Stimulated activated naive B cell treated with anti-CD40 and anti-IgM and Interleukin-4, amounts not matched to agents 10 μg/mL and 1 μg/mL and 100 μg/mL, for 72 hours (primary cell): ENCODE results near the gene CDH6.

Source experiments
- ATAC-seq, 2 donors: fragments of 150-1000 bp; cut with Tn5 transposase; replicated peaks; 2 replicates each; pipeline ENCODE4 v1.10.0; 2021; ENCODE audit warnings: moderate library complexity in 1 of 2
- DNase-seq: peaks from one replicate; pipeline ENCODE4 v3.0.0; 2021
- H3K27ac Mint-ChIP-seq: one replicate; pipeline ENCODE4 v1.8.0; 2022; ENCODE audit warnings: mild to moderate bottlenecking, mixed read lengths
- H3K27me3 Mint-ChIP-seq, 2 donors: one replicate each; pipeline ENCODE4 v1.8.0; 2022; ENCODE audit warnings: mixed read lengths in 2 of 2
- H3K36me3 Mint-ChIP-seq, 2 donors: one replicate each; pipeline ENCODE4 v1.8.0; 2022; ENCODE audit warnings: mixed read lengths in 2 of 2, mild to moderate bottlenecking in 1 of 2
- H3K4me1 Mint-ChIP-seq, 2 donors: one replicate each; pipeline ENCODE4 v1.8.0; 2022; ENCODE audit warnings: mixed read lengths in 2 of 2, mild to moderate bottlenecking in 1 of 2
- H3K4me3 Mint-ChIP-seq, 2 donors: one replicate each; pipeline ENCODE4 v1.8.0; 2022; ENCODE audit warnings: mild to moderate bottlenecking in 2 of 2, mixed read lengths in 2 of 2, moderate library complexity in 1 of 2
- H3K9me3 Mint-ChIP-seq, 2 donors: one replicate each; pipeline ENCODE4 v1.8.0; 2022; ENCODE audit warnings: mixed read lengths in 2 of 2, mild to moderate bottlenecking in 1 of 2

CDH6 gene

DNA sequence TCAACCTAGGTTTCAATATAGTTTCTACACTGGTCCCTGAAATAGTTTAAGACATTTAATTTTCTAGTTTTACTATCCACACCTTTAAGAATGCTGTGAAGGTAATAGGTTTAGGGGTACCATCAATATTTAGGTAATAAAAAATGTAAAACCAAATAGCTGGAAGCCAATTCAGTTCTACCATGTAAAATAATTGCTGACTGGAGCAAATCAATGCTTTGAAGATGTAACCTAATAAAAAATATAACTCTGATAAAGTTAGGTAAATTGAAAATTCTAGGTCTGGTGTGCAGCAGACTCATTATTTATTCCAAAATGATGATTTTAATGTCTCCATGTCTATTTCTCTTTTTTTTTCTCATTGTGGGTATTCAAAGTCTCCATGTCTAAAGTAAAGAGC, 21.8 kb downstream of the CDH6 start:
- Mint-ChIP-seq H3K4me1 (no peaks in the 10 kb centered on the region), H3K9me3 (no peaks in the 10 kb centered on the region), H3K4me3 (no peak overlapping the region), H3K36me3 (no peaks in the 10 kb centered on the region), H3K27ac (no peak overlapping the region), H3K27me3 (no peaks in the 10 kb centered on the region)
- ATAC-seq, result no peak
- DNase-seq, result no peak

DNA sequence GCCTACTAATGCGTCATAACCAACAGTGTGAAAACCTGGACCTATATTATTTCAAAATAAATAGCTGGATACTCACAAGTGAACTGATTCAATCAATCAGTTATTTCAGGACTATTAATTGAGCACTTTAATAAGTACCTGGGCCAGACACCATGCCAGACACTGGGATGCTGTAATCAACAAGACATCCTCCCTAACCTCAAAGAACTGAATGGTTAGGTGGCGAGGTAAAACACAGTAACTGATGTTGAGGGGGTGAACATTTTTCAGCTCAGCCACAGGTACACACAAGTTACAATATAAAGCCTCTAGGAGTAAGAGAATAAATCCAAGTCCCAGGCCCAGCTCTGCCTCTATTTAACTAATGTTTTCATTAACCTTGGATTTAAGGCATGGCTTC, 24.0 kb downstream of the CDH6 start:
- Mint-ChIP-seq H3K27ac (no peak overlapping the region), H3K27me3 (no peaks in the 10 kb centered on the region), H3K9me3 (peaks cover 0 to 3% of the 10 kb centered on the region in 2 donors), H3K36me3 (no peaks in the 10 kb centered on the region), H3K4me1 (no peaks in the 10 kb centered on the region), H3K4me3 (no peak overlapping the region)
- DNase-seq (no peak), ATAC-seq (no peak)

DNA sequence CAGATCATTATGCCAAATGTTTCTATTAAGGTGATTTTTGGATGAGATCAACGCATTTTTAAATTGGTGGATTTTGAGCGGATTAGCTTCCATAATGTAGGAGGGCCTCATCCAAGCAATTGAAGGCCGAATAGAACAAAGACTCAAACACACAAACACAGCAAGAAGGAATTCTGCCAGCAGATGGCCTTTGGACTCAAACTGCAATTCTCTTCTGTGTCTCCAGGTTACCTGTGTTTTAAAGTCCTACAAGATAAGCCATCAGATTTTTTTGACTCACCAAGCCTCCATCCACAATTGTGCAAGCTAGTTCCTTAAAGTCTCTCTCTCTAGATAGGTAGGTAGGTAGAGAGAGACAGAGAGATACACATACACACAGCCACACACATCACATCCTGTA, 25.5 kb downstream of the CDH6 start:
- H3K4me3 Mint-ChIP-seq, result no peak overlapping the region
- no peak overlapping the region for H3K27ac Mint-ChIP-seq
- no peaks in the 10 kb centered on the region for H3K27me3 Mint-ChIP-seq
- ATAC-seq, result no peak
- H3K36me3 Mint-ChIP-seq, result no peaks in the 10 kb centered on the region
- DNase-seq, result no peak
- peaks cover 2 to 3% of the 10 kb centered on the region in 2 donors for H3K9me3 Mint-ChIP-seq
- H3K4me1 Mint-ChIP-seq, result no peaks in the 10 kb centered on the region

- DNase-seq (no peak), ATAC-seq (no peak)
- Mint-ChIP-seq H3K36me3 (no peaks in the 10 kb centered on the region), H3K4me1 (no peaks in the 10 kb centered on the region), H3K4me3 (no peak overlapping the region), H3K27me3 (no peaks in the 10 kb centered on the region), H3K27ac (no peak overlapping the region), H3K9me3 (peaks cover 2 to 3% of the 10 kb centered on the region in 2 donors)
Measured at GRCh38 chr5:31221001-31221400, 27.5 kb downstream of the CDH6 start.

GRCh38 chr5:31225118-31225517, 31.6 kb downstream of the CDH6 start:
- no peak overlapping the region for H3K4me3 Mint-ChIP-seq
- no peaks in the 10 kb centered on the region for H3K4me1 Mint-ChIP-seq
- H3K36me3 Mint-ChIP-seq, result no peaks in the 10 kb centered on the region
- H3K9me3 Mint-ChIP-seq, result peaks cover 3 to 7% of the 10 kb centered on the region in 2 donors
- no peak overlapping the region for H3K27ac Mint-ChIP-seq
- DNase-seq (no peak), ATAC-seq (no peak)
- H3K27me3 Mint-ChIP-seq, result no peaks in the 10 kb centered on the region

- Mint-ChIP-seq H3K9me3 (peaks cover 3 to 7% of the 10 kb centered on the region in 2 donors), H3K36me3 (no peaks in the 10 kb centered on the region), H3K4me3 (no peak overlapping the region), H3K27me3 (no peaks in the 10 kb centered on the region), H3K27ac (no peak overlapping the region), H3K4me1 (no peaks in the 10 kb centered on the region)
- ATAC-seq, result no peak
- no peak for DNase-seq
Measured at GRCh38 chr5:31225613-31226012, 32.1 kb downstream of the CDH6 start.

- H3K4me3 Mint-ChIP-seq, result no peak overlapping the region
- no peak overlapping the region for H3K27ac Mint-ChIP-seq
- no peaks in the 10 kb centered on the region for H3K4me1 Mint-ChIP-seq
- no peaks in the 10 kb centered on the region for H3K36me3 Mint-ChIP-seq
- ATAC-seq (no peak), DNase-seq (no peak)
- peaks cover 0 to 7% of the 10 kb centered on the region in 2 donors for H3K9me3 Mint-ChIP-seq
- no peaks in the 10 kb centered on the region for H3K27me3 Mint-ChIP-seq
Measured at GRCh38 chr5:31226651-31227050, 33.2 kb downstream of the CDH6 start.

DNA sequence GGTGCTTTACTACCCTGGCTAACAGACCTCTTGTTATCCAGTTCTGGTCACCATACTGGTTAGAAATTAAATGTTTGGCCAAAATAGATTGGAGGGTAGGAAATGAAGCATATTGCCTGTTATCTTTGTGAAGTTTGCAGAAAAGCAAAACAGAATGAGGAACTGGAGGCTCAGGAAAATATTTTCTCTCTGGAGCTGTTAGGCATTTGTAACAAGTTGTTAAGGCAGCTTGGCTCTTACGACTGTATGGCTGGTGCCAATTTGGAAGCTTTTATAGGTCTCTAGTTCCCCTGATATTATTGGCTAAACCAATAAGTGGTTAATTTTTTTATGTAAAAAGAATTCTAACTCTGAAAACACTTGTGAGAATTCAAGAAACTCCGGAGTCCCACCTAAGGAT, 35.8 kb downstream of the CDH6 start:
- no peak for ATAC-seq
- Mint-ChIP-seq H3K27ac (no peak overlapping the region), H3K36me3 (no peaks in the 10 kb centered on the region), H3K4me1 (no peaks in the 10 kb centered on the region), H3K4me3 (no peak overlapping the region), H3K27me3 (no peaks in the 10 kb centered on the region), H3K9me3 (peaks cover 0 to 5% of the 10 kb centered on the region in 2 donors)
- no peak for DNase-seq

GRCh38 chr5:31231177-31231838, 37.8 kb downstream of the CDH6 start:
- Mint-ChIP-seq H3K27me3 (no peaks in the 10 kb centered on the region), H3K4me3 (no peak overlapping the region), H3K36me3 (no peaks in the 10 kb centered on the region), H3K9me3 (peaks cover 0 to 5% of the 10 kb centered on the region in 2 donors), H3K27ac (no peak overlapping the region), H3K4me1 (no peaks in the 10 kb centered on the region)
- no peak for ATAC-seq
- DNase-seq, result no peak

DNA sequence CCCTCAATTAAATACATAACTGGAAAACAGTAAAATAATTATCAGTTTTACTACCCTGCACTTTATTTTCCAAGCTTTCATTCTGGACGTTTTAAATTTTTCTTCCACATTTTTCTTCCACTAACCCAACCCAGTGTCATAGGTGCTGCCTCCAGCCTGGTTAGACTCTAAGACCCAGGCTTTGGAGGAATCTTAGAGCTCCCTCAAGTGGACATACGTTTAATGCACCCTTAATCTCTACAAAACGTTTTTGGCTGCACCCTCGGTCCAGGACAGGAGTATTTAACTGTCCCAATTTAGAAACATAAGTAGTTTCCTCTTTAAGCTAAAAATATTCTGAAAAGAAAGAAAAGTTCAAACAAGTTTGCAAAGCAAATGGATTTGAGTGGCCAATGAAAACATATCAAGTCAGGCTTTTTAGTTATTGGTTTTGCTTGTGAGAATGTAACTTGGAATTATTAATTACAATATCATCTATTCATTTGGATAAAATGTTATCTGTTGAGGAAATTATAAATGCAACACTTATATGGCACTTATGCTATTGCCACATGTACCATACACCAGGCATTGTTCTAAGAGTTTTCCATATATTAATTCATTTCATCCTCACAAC, 38.9 kb downstream of the CDH6 start:
- Mint-ChIP-seq H3K36me3 (no peaks in the 10 kb centered on the region), H3K4me1 (no peaks in the 10 kb centered on the region), H3K4me3 (no peak overlapping the region), H3K9me3 (peaks cover 0 to 5% of the 10 kb centered on the region in 2 donors), H3K27me3 (no peaks in the 10 kb centered on the region), H3K27ac (no peak overlapping the region)
- peak; percentile 70 to 71 for ATAC-seq
- DNase-seq, result no peak

DNA sequence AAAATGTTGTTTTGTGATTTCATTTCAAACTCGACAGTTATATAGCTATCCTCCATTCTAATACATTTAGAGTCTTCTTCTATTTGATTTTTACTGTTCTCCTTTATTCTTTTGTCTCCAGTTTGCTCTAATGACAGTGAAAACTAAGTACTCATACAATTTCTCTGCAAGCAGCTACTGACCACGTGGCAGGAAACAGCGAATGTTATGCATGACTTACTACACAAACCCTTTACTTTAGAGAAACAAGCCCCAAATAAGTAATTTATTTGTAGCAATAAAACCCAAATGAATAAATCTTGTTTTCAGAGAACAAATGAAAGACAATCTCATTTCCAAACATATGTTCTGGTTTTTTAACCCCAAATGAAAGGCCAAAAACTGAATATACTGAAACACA, 41.9 kb downstream of the CDH6 start:
- ATAC-seq, result no peak
- Mint-ChIP-seq H3K4me3 (no peak overlapping the region), H3K27ac (no peak overlapping the region), H3K27me3 (no peaks in the 10 kb centered on the region), H3K9me3 (no peaks in the 10 kb centered on the region), H3K4me1 (no peaks in the 10 kb centered on the region), H3K36me3 (no peaks in the 10 kb centered on the region)
- DNase-seq, result no peak

DNA sequence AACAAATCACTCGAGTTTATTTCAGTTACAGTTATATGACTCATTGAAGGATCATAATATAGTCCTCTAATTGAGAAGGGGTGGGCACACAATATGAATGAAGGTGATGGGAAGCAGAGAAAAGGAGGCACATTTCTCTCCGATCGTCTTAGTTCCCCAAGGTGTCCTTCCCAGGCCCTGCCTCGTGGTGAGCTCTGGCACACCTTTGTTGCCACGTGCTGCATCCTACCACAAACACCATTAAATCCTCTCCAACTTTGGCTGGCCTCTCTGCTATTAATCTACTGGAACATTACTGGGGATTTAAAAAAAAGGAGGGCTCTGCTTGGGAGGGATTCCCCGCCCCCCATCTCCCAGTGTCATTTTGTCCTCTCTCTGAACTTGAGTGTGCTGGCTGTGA, 42.9 kb downstream of the CDH6 start:
- H3K27ac Mint-ChIP-seq, result no peak overlapping the region
- H3K27me3 Mint-ChIP-seq, result no peaks in the 10 kb centered on the region
- ATAC-seq (no peak), DNase-seq (no peak)
- no peak overlapping the region for H3K4me3 Mint-ChIP-seq
- H3K36me3 Mint-ChIP-seq, result no peaks in the 10 kb centered on the region
- H3K9me3 Mint-ChIP-seq, result no peaks in the 10 kb centered on the region
- H3K4me1 Mint-ChIP-seq, result no peaks in the 10 kb centered on the region

DNA sequence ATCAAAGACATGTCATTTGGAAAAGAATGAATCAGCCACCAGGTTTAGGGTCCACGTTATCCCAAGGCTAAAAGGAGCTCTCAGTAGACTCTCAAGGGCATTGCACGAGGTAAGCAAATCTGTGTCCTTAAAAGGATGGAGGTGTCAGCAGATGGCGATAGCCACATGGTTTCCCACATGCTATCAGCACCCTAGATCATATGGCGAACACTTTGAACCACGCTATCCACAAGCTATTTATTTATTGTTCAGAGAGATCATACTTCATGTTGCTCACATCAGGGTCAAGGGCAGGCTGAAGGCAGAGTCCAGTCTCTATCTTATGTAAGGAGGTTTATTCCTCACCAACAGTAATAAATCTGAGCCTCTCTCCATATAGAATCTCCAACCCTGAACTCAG, 43.7 kb downstream of the CDH6 start:
- Mint-ChIP-seq H3K36me3 (no peaks in the 10 kb centered on the region), H3K27ac (no peak overlapping the region), H3K4me3 (no peak overlapping the region), H3K9me3 (no peaks in the 10 kb centered on the region), H3K27me3 (no peaks in the 10 kb centered on the region), H3K4me1 (no peaks in the 10 kb centered on the region)
- ATAC-seq (no peak), DNase-seq (no peak)

- ATAC-seq (no peak), DNase-seq (no peak)
- H3K27me3 Mint-ChIP-seq, result no peaks in the 10 kb centered on the region
- H3K9me3 Mint-ChIP-seq, result no peaks in the 10 kb centered on the region
- H3K4me1 Mint-ChIP-seq, result no peaks in the 10 kb centered on the region
- no peak overlapping the region for H3K27ac Mint-ChIP-seq
- H3K4me3 Mint-ChIP-seq, result no peak overlapping the region
- no peaks in the 10 kb centered on the region for H3K36me3 Mint-ChIP-seq
Measured at GRCh38 chr5:31238497-31238896, 45.0 kb downstream of the CDH6 start.

DNA sequence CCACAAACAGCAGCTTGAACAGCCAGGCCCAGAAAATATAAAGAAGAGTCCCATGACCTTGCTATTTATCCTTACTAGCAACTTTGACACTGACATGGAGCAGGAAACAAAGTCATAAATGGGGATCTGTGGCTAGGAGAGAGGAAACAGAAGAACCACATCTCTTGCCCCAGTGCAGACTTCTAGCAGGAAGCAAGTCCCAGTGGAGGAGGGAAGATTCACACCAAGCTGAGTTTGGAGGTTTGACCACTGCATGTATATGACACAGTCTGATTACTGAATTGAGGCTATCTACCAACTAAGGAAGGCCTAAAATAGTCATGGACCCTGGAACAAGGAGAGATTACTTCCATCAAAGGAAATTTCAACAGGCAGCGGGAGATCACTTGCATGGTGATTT, 51.4 kb downstream of the CDH6 start:
- no peaks in the 10 kb centered on the region for H3K36me3 Mint-ChIP-seq
- no peaks in the 10 kb centered on the region for H3K9me3 Mint-ChIP-seq
- H3K27ac Mint-ChIP-seq, result no peak overlapping the region
- no peaks in the 10 kb centered on the region for H3K4me1 Mint-ChIP-seq
- no peak for DNase-seq
- H3K27me3 Mint-ChIP-seq, result no peaks in the 10 kb centered on the region
- ATAC-seq, result no peak
- no peak overlapping the region for H3K4me3 Mint-ChIP-seq
